GM12878 (cell line): ENCODE measurements around the gene FOXN4.

Experiments used
- SMARCA5 ChIP-seq: fragments of 450-650 bp; IDR thresholded peaks from 2 replicates; pipeline ENCODE4 v1.6.1; 2017; ENCODE audit warnings: mild to moderate bottlenecking
- SP1 ChIP-seq: IDR thresholded peaks from one replicate; pipeline ENCODE4 v1.6.1; 2011; ENCODE audit warnings: low read depth, low read length
- TF ChIP-seq, protein P1 (sequence below): IDR thresholded peaks from 2 replicates; pipeline ENCODE4 v1.6.1; 2011; ENCODE audit warnings: mild to moderate bottlenecking, low read depth, low read length, moderate library complexity; ENCODE audit not compliant: insufficient replicate concordance
- TF ChIP-seq, protein P2 (sequence below): fragments of 450-650 bp; formaldehyde crosslinking; IDR thresholded peaks from 2 replicates; pipeline ENCODE4 v1.4.0; 2022; ENCODE audit warnings: mild to moderate bottlenecking, moderate library complexity
- TF ChIP-seq, protein P3 (sequence below): IDR thresholded peaks from 2 replicates; pipeline ENCODE4 v1.6.1; 2012; ENCODE audit warnings: low read depth, low read length, improper control_type of control experiment

DNA sequence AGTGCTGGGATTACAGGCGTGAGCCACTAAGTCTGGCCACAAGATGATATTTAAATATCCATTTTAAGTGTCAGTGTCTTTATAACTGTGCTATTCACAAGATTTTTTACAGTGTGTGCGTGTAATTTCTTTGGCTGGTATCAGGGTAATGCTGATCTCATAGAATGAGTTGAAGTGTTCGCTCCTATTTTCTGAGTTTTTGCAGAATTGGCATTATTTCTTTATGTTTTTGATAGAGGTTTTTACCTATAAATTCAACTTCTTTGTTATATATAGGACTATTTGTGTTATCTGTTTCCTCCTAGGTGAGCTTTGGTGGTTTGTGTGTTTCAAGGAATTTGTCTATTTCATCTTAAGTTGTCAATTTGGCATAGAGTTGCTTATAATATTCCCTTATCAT is 45.6 kb downstream of the FOXN4 start:
- TF ChIP-seq, protein P1, sequence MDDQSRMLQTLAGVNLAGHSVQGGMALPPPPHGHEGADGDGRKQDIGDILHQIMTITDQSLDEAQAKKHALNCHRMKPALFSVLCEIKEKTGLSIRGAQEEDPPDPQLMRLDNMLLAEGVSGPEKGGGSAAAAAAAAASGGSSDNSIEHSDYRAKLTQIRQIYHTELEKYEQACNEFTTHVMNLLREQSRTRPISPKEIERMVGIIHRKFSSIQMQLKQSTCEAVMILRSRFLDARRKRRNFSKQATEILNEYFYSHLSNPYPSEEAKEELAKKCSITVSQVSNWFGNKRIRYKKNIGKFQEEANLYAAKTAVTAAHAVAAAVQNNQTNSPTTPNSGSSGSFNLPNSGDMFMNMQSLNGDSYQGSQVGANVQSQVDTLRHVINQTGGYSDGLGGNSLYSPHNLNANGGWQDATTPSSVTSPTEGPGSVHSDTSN = no peak
- no peak for TF ChIP-seq SMARCA5
- TF ChIP-seq, protein P2, sequence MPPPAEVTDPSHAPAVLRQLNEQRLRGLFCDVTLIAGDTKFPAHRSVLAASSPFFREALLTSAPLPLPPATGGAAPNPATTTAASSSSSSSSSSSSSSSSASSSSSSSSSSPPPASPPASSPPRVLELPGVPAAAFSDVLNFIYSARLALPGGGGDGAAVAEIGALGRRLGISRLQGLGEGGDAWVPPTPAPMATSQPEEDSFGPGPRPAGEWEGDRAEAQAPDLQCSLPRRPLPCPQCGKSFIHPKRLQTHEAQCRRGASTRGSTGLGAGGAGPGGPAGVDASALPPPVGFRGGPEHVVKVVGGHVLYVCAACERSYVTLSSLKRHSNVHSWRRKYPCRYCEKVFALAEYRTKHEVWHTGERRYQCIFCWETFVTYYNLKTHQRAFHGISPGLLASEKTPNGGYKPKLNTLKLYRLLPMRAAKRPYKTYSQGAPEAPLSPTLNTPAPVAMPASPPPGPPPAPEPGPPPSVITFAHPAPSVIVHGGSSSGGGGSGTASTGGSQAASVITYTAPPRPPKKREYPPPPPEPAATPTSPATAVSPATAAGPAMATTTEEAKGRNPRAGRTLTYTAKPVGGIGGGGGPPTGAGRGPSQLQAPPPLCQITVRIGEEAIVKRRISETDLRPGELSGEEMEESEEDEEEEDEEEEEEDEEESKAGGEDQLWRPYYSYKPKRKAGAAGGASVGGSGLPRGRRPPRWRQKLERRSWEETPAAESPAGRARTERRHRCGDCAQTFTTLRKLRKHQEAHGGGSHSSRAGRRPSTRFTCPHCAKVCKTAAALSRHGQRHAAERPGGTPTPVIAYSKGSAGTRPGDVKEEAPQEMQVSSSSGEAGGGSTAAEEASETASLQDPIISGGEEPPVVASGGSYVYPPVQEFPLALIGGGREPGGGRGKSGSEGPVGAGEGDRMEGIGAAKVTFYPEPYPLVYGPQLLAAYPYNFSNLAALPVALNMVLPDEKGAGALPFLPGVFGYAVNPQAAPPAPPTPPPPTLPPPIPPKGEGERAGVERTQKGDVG = no peak
- TF ChIP-seq, protein P3, sequence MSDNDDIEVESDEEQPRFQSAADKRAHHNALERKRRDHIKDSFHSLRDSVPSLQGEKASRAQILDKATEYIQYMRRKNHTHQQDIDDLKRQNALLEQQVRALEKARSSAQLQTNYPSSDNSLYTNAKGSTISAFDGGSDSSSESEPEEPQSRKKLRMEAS = no peak
- TF ChIP-seq SP1 = no peak
